Measurements from ENCODE around the gene TMEM190. TPM values are rescaled to one million over a fixed set of nuclear protein-coding genes. Genes with fewer than 3 reads are reported as not detected.
"Not testable (repeated sequence)": the region's sequence is repeated elsewhere in the genome, so short reads cannot be mapped to it uniquely, and the experiment has no call there.

Gene TMEM190
- total RNA-seq, 1 donor from 2014 or later: 16.2 TPM

GRCh38 chr19:55407800-55408532 is 31.3 kb downstream of the TMEM190 start:
- peak; percentile 97 to 98 for ATAC-seq
- peak overlapping the region; percentile 94 for H3K4me3 ChIP-seq
- H3K27me3 ChIP-seq (ENCODE audit: low read depth): no peaks in the 10 kb centered on the region
- H3K36me3 ChIP-seq: peaks cover 31% of the 10 kb centered on the region
- TF ChIP-seq CTCF (IDR thresholded peaks at IDR 0.05): no peak
- no peaks in the 10 kb centered on the region for H3K9me3 ChIP-seq
- intact Hi-C loops (cut with DNase I): no loop called here
- peak overlapping the region; percentile 93 for H3K27ac ChIP-seq
- peak; percentile 99 for DNase-seq
- peaks cover 14% of the 10 kb centered on the region for H3K4me1 ChIP-seq

GRCh38 chr19:55408533-55408872 is 31.9 kb downstream of the TMEM190 start:
- Histone ChIP-seq H3K27ac (peak overlapping the region; percentile 93), H3K27me3 (ENCODE audit: low read depth) (no peaks in the 10 kb centered on the region), H3K4me1 (peaks cover 14% of the 10 kb centered on the region), H3K9me3 (no peaks in the 10 kb centered on the region), H3K36me3 (peaks cover 26% of the 10 kb centered on the region), H3K4me3 (peak overlapping the region; percentile 94)
- DNase-seq (no peak), ATAC-seq (no peak)
- intact Hi-C loops (cut with DNase I): no loop called here
- no peak for TF ChIP-seq CTCF (IDR thresholded peaks at IDR 0.05)

- intact Hi-C loops (cut with DNase I); H3K27ac ChIP-seq; H3K9me3 ChIP-seq; H3K4me3 ChIP-seq; ATAC-seq; DNase-seq; H3K27me3 ChIP-seq (ENCODE audit: low read depth): not testable (repeated sequence)
- H3K36me3 ChIP-seq: peaks cover 19% of the 10 kb centered on the region
- peaks cover 14% of the 10 kb centered on the region for H3K4me1 ChIP-seq
Observed at GRCh38 chr19:55409179-55409578, 32.6 kb downstream of the TMEM190 start.

GRCh38 chr19:55410168-55410567 is 33.5 kb downstream of the TMEM190 start:
- peaks cover 14% of the 10 kb centered on the region for H3K4me1 ChIP-seq
- DNase-seq: no peak
- H3K36me3 ChIP-seq: peaks cover 13% of the 10 kb centered on the region
- no peak for TF ChIP-seq CTCF (IDR thresholded peaks at IDR 0.05)
- H3K27me3 ChIP-seq (ENCODE audit: low read depth): no peaks in the 10 kb centered on the region
- ATAC-seq: no peak
- no peak overlapping the region for H3K27ac ChIP-seq
- H3K4me3 ChIP-seq: no peak overlapping the region
- intact Hi-C loops (cut with DNase I): no loop called here
- H3K9me3 ChIP-seq: no peaks in the 10 kb centered on the region

- H3K4me3 ChIP-seq: no peak overlapping the region
- no peak for DNase-seq
Observed at GRCh38 chr19:55418185-55418584, 41.6 kb downstream of the TMEM190 start.

More at GRCh38 chr19:55418185-55418584, 41.6 kb downstream of the TMEM190 start:
- ATAC-seq: peak; percentile 82 to 85
- no peaks in the 10 kb centered on the region for H3K27me3 ChIP-seq (ENCODE audit: low read depth)
- no peak overlapping the region for H3K27ac ChIP-seq
- H3K9me3 ChIP-seq: no peaks in the 10 kb centered on the region
- TF ChIP-seq CTCF (IDR thresholded peaks at IDR 0.05): peak; percentile 62
- intact Hi-C loops (cut with DNase I): no loop called here
- no peaks in the 10 kb centered on the region for H3K4me1 ChIP-seq
- no peaks in the 10 kb centered on the region for H3K36me3 ChIP-seq

Data from lower lobe of right lung (tissue), 2 donors.